OCI-LY7 (cell line): ENCODE data around the gene PDSS1. TPM values are rescaled to one million over a fixed set of nuclear protein-coding genes. Genes with fewer than 3 reads are reported as not detected.

Experiments used
- BruUV-seq: library from RNA; stranded (reverse); fragments of 400-500 nt; replicated peaks from 2 replicates; lab custom pipeline; 2021; lab: Mats Ljungman, UMichigan
- CTCF ChIA-PET: fragments of 300-600 bp; sonication (Branson Sonifier 250); formaldehyde crosslinking; loops from one replicate; lab custom pipeline; 2022; ENCODE audit warnings: antibody characterized with exemption; ENCODE audit not compliant: unreplicated experiment; lab: Charles Lee
- POLR2A ChIA-PET: fragments of 300-600 bp; sonication (Branson Sonifier 250); formaldehyde crosslinking; loops from one replicate; lab custom pipeline; 2022; ENCODE audit warnings: antibody characterized with exemption; lab: Charles Lee
- DNase-seq: peaks from one replicate; pipeline ENCODE4 v3.0.0-alpha.2; 2015; ENCODE audit warnings: low spot score
- H2AFZ ChIP-seq: fragments of 200-600 bp; sonication (generic), shearing (Covaris generic); 2 replicates; pipeline ENCODE4 v1.6.1; 2014; ENCODE audit warnings: mild to moderate bottlenecking, antibody characterized with exemption, low read length, moderate library complexity
- H3K27ac ChIP-seq: fragments of 200-600 bp; sonication (generic); 2 replicates; pipeline ENCODE4 v1.5.1; 2014; ENCODE audit warnings: mixed run types, low read depth, mild to moderate bottlenecking, moderate library complexity, low read length, inconsistent platforms; ENCODE audit not compliant: poor library complexity, severe bottlenecking
- H3K36me3 ChIP-seq: fragments of 200-600 bp; sonication (generic); 2 replicates; pipeline ENCODE4 v1.6.1; 2014; ENCODE audit warnings: mild to moderate bottlenecking, antibody characterized with exemption, low read length, moderate library complexity, mixed read lengths; ENCODE audit not compliant: insufficient read depth
- H3K4me1 ChIP-seq: fragments of 200-600 bp; sonication (generic); 2 replicates; pipeline ENCODE4 v1.5.1; 2014; ENCODE audit warnings: mild to moderate bottlenecking, low read length; ENCODE audit not compliant: insufficient read depth, poor library complexity, severe bottlenecking
- H3K4me2 ChIP-seq: fragments of 200-600 bp; sonication (generic); 2 replicates; pipeline ENCODE4 v1.6.1; 2014; ENCODE audit warnings: mild to moderate bottlenecking, low read length
- H3K4me3 ChIP-seq: fragments of 200-600 bp; sonication (generic); 2 replicates; pipeline ENCODE4 v1.5.1; 2014; ENCODE audit warnings: mild to moderate bottlenecking, low read depth, low read length; ENCODE audit not compliant: poor library complexity, severe bottlenecking
- H3K79me2 ChIP-seq: fragments of 200-600 bp; sonication (generic); 2 replicates; pipeline ENCODE4 v1.6.1; 2016; ENCODE audit warnings: low read depth, mild to moderate bottlenecking, low read length, moderate library complexity, mixed read lengths; ENCODE audit not compliant: insufficient read depth
- H3K9me2 ChIP-seq: fragments of 200-600 bp; sonication (generic); 2 replicates; pipeline ENCODE4 v1.6.1; 2016; ENCODE audit warnings: mild to moderate bottlenecking, low read length, mixed read lengths; ENCODE audit not compliant: insufficient read depth
- H3K9me3 ChIP-seq: fragments of 200-600 bp; sonication (generic); 2 replicates; pipeline ENCODE4 v1.6.1; 2014; ENCODE audit warnings: mild to moderate bottlenecking, mixed run types, low read length, mixed read lengths
- H4K20me1 ChIP-seq: fragments of 200-600 bp; sonication (generic); 2 replicates; pipeline ENCODE4 v1.6.1; 2014; ENCODE audit warnings: mild to moderate bottlenecking, antibody characterized with exemption, low read length, moderate library complexity, mixed read lengths; ENCODE audit not compliant: insufficient read depth
- CTCF ChIP-seq: fragments of 200-600 bp; sonication (generic); conservative IDR thresholded peaks from 2 replicates; pipeline ENCODE4 v1.5.1; 2014; ENCODE audit warnings: mild to moderate bottlenecking, antibody characterized with exemption, low read length, moderate library complexity, mixed read lengths
- EZH2phosphoT487 ChIP-seq: fragments of 200-600 bp; sonication (generic); IDR thresholded peaks from 2 replicates; pipeline ENCODE4 v1.6.1; 2018; ENCODE audit warnings: low read depth, borderline replicate concordance, mild to moderate bottlenecking, mixed run types, antibody characterized with exemption, low read length, moderate library complexity, mixed read lengths
- intact Hi-C: fragments of 100-400 bp; cut with micrococcal nuclease; formaldehyde crosslinking; loops from one replicate; pipeline ENCODE4 v1.10.0; 2022; ENCODE audit not compliant: unreplicated experiment
- total RNA-seq, 2 experiments: library from RNA; depleted of rRNA in 1 of 2; stranded (reverse); fragments of >200 nt in 1 of 2; shearing (Covaris generic) in 1 of 2; gene quantifications; 2 replicates each; pipeline ENCODE4 v1.2.3, GENCODE V29; 2014 to 2022

The PDSS1 gene
- total RNA-seq, 2 experiments from 2014 or later: 16.9 to 20.4 TPM

- Histone ChIP-seq H3K4me1 (peaks cover 25% of the 10 kb centered on the region), H3K9me2 (no peaks in the 10 kb centered on the region), H3K36me3 (peaks cover 75% of the 10 kb centered on the region), H3K9me3 (no peaks in the 10 kb centered on the region), H3K4me2 (peak overlapping the region; percentile 54), H3K79me2 (peaks cover 21% of the 10 kb centered on the region; the same call in 1 of the 2 replicates), H2AFZ (no peak overlapping the region), H4K20me1 (no peaks in the 10 kb centered on the region), H3K27ac (peak overlapping the region; percentile 45), H3K4me3 (peak overlapping the region; percentile 18)
- ChIA-PET POLR2A (interaction anchor here (0.6 to 1.7 kb wide), 13 partner anchors 9 to 155 kb away, joined by 3 to 6 read pairs (median 4); no protein-coding TSS in a partner anchor), CTCF (no interaction called here)
- TF ChIP-seq EZH2phosphoT487: no peak
- TF ChIP-seq CTCF: no peak
- peak; percentile 49 for DNase-seq
- intact Hi-C loops: loop anchor here (5.0 kb wide), 1 partner anchor 102 kb away; no protein-coding TSS in a partner anchor
- no TSS peak for BruUV-seq
These were observed 58.0 kb downstream of the PDSS1 start for GRCh38 chr10:26755443-26755903.

GRCh38 chr10:26759008-26759407 is 61.5 kb downstream of the PDSS1 start:
- Histone ChIP-seq H3K79me2 (peaks cover 30% of the 10 kb centered on the region; the same call in 1 of the 2 replicates), H2AFZ (no peak overlapping the region), H3K9me2 (no peaks in the 10 kb centered on the region), H4K20me1 (no peaks in the 10 kb centered on the region; the same call in 1 of the 2 replicates), H3K9me3 (no peaks in the 10 kb centered on the region), H3K36me3 (peaks cover 72% of the 10 kb centered on the region), H3K4me3 (no peak overlapping the region), H3K4me2 (no peak overlapping the region), H3K27ac (no peak overlapping the region), H3K4me1 (peaks cover 25% of the 10 kb centered on the region)
- intact Hi-C loops: loop anchor here (5.0 kb wide), 1 partner anchor 98 kb away; no protein-coding TSS in a partner anchor
- ChIA-PET CTCF (interaction anchor here (0.7 kb wide), 1 partner anchor 20 kb away, joined by 3 read pairs; no protein-coding TSS in a partner anchor), POLR2A (interaction anchor here (1.0 to 1.9 kb wide), 5 partner anchors 10 to 99 kb away, joined by 3 to 6 read pairs (median 3); no protein-coding TSS in a partner anchor)
- BruUV-seq: no TSS peak
- TF ChIP-seq EZH2phosphoT487 (no peak), CTCF (no peak)
- DNase-seq: no peak

- H3K9me3 ChIP-seq: no peaks in the 10 kb centered on the region
- no peak for DNase-seq
- no peak overlapping the region for H3K4me3 ChIP-seq
- no peak overlapping the region for H2AFZ ChIP-seq
- CTCF ChIA-PET: no interaction called here
- intact Hi-C loops: no loop called here
- H3K27ac ChIP-seq: no peak overlapping the region
- peaks cover 9% of the 10 kb centered on the region for H3K4me1 ChIP-seq
- POLR2A ChIA-PET: interaction anchor here (1.0 kb wide), 1 partner anchor 10 kb away, joined by 4 read pairs; no protein-coding TSS in a partner anchor
- TF ChIP-seq CTCF (no peak), EZH2phosphoT487 (no peak)
- peaks cover 31% of the 10 kb centered on the region; the same call in 1 of the 2 replicates for H3K79me2 ChIP-seq
- H3K4me2 ChIP-seq: no peak overlapping the region
- H3K36me3 ChIP-seq: peaks cover 85% of the 10 kb centered on the region
- H3K9me2 ChIP-seq: no peaks in the 10 kb centered on the region
- no peaks in the 10 kb centered on the region; the same call in 1 of the 2 replicates for H4K20me1 ChIP-seq
- BruUV-seq: no TSS peak
These were observed 68.0 kb downstream of the PDSS1 start for GRCh38 chr10:26765549-26765948.
